Loucy (cell line): ENCODE data around the gene HMX1.

Experiments used
- EZH2phosphoT487 ChIP-seq: fragments of 200-600 bp; IDR thresholded peaks from 2 replicates; pipeline ENCODE4 v1.6.1; 2018; ENCODE audit warnings: antibody characterized with exemption, mild to moderate bottlenecking, moderate library complexity, borderline replicate concordance
- TF ChIP-seq, protein P1 (sequence below): fragments of 200-600 bp; sonication (generic); conservative IDR thresholded peaks from 2 replicates; pipeline ENCODE4 v1.5.1; 2014; ENCODE audit warnings: mild to moderate bottlenecking, antibody characterized with exemption, low read length

DNA sequence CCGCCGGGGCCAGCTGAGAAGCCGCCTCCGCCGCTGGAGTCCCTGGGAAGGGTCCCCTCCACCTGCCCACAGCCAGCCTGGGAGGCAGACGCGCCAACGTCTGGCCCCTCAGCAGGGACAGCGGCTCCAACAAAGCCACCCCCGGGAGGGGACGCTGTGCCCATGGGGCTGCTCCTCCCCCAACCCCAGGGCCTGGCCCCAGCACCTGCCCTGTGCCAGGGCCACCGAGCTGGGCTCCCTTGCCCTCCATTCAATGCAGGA is 6.1 kb upstream of the HMX1 start:
- TF ChIP-seq, protein P1, sequence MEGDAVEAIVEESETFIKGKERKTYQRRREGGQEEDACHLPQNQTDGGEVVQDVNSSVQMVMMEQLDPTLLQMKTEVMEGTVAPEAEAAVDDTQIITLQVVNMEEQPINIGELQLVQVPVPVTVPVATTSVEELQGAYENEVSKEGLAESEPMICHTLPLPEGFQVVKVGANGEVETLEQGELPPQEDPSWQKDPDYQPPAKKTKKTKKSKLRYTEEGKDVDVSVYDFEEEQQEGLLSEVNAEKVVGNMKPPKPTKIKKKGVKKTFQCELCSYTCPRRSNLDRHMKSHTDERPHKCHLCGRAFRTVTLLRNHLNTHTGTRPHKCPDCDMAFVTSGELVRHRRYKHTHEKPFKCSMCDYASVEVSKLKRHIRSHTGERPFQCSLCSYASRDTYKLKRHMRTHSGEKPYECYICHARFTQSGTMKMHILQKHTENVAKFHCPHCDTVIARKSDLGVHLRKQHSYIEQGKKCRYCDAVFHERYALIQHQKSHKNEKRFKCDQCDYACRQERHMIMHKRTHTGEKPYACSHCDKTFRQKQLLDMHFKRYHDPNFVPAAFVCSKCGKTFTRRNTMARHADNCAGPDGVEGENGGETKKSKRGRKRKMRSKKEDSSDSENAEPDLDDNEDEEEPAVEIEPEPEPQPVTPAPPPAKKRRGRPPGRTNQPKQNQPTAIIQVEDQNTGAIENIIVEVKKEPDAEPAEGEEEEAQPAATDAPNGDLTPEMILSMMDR: no peak
- TF ChIP-seq EZH2phosphoT487: no peak
